ENCODE results near the gene GPRC5A.

The GPRC5A gene

DNA sequence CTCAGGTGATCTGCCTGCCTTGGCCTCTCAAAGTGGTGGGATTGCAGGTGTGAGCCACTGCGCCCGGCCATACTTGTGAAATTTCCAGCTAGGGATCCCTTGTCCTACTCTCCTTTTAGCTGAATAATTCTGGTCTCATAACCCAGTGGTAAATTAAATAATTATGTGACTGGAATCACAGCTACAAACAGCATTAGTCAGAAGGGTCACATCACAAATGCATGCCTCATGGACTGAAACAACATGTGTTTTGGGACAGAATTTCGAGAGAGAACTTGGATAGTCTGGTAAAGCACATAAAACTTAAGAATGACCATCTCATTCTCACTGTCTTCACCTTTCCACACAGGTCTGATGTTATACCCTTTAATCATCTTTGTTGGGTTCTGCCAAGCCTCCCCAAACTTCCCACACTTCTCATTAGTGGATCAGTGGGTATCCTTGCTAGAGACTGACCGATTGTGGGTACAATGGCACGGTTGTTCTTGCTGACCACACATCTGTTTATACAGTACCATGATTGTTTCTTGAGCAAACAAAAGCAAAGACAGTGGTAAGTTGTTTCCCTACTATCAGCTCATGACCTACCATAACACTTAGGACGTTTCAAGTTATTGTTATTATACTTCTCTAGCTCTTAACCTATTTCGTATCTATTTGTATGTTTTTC, 55.5 kb downstream of the GPRC5A start:
- DNase-seq, result no peak

GRCh38 chr12:12947902-12948301, 56.5 kb downstream of the GPRC5A start:
- DNase-seq, result no peak

GRCh38 chr12:12951504-12951903, 60.1 kb downstream of the GPRC5A start:
- DNase-seq, result no peak

GRCh38 chr12:12952036-12952435, 60.7 kb downstream of the GPRC5A start, which contains the start of gene GPRC5D:
GPRC5D (minus strand) TSS chr12:12952170; CDS start chr12:12950384, 1,786 bp downstream.
- no peak for DNase-seq

GRCh38 chr12:12954356-12954755, 63.0 kb downstream of the GPRC5A start:
- DNase-seq, result no peak

DNA sequence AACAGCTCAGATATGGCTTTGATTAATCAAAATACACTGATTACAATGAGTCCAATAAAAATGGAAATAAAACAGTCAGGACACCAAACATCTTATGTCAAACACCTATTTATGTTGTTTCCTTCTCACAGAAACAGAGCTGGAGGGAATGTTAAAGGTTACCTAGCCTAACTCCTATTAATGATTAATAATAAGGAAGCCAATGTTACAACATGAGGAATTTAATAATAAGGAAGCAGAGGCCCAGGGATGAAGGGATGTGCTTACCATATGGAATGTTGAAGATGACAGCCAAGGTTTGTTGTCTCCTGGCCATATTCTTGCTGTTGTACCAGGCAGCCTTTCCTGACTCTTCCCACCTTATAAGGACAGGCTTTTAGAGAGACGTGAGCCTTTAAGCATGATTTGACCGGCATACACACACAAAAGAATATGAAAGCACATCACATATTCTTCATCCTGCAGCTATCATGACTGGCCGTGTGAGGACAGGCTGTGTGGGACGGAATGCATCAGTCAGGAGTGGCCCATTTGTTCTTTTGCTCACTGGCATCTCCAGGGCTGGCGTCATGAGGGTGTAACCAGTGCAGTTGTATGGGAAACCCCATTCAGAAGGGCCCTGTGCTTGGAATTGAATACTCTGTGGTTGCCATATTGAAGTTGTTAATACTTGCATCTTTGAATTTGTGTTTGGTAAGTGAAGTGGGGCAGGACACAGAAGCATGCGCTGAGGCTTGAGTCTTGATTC, 63.7 kb downstream of the GPRC5A start:
- DNase-seq, result no peak

- peak; percentile 56 for DNase-seq
These were observed 67.5 kb downstream of the GPRC5A start for GRCh38 chr12:12958886-12959285.

DNA sequence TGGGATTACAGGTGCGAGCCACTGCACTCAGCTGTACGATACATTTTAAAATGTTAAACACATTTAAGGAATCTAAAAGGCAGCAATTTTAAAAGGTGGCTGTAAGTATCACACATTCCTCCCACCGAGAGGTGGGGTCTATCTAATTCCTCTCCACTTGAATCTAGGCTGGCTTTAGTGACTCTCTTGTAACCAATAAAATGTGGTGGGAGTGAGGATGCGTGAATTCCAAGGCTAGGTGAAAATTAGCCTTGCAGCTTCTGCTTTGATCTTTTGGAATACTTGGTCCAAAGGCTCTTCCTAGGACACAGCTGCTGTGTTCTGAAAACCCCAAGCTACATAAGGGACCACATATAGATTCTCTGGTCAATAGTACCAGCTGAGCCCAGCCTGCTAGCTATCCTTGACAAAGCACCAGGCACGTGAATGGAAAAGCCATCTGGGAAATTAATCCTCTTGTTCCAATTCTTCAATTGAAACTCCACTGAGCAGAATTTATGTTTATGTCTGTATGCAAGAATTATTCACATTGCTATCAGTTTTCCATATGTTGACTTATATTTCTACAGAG, 69.4 kb downstream of the GPRC5A start:
- no peak for DNase-seq

DNA sequence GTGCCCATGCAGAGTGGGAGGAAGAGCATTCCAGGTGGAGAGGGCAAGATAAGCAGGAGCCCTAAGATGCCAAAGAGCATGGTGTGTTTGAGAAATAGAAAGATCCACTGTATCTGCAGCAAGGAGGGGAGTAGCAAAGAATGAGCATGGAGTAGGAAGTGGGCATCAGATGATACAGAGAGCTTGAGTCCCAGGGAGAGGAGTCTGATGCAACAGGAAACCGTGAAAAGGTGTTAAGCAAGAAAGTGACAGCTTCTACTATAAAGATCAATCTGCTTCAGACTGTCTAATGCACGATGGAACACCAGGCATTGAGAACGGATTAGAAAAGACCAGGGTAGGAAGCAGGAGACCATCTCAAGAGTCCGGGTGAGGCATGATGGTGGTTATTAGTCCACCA, 72.9 kb downstream of the GPRC5A start:
- DNase-seq, result peak; percentile 51

DNA sequence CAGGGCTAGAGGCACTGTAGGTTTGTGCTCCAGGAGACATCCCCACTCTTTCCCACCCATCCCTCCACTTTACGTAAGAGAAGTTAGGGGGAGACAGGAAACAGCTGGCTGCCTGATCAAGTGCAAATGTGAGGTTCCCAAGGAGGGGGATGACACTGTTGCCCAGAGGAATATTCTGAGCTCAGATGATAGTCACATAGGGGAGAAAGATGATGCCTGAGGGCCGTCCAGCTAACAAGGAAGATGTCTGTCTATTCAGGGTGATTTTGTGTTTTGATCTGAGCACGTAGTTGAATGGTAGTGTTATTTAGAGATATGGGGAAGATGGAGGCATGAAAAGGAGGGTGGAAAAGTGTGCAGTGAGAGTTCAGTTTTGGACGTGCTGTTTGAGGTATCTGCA, 74.5 kb downstream of the GPRC5A start:
- no peak for DNase-seq

Measured in hematopoietic multipotent progenitor cell treated with erythropoietin and hydrocortisone succinate and interleukin-3 and kit ligand, for 6 days (in vitro differentiated cells).